ENCODE measurements around the gene APRT. TPM values are rescaled to one million over a fixed set of nuclear protein-coding genes. Genes with fewer than 3 reads are reported as not detected.

The APRT gene
- total RNA-seq, 1 donor: 73.8 TPM

GRCh38 chr16:88767546-88768070 lies 44.1 kb downstream of the APRT start:
- DNase-seq (ENCODE audit: low read depth): no peak
- no peak overlapping the region for H3K4me3 ChIP-seq (ENCODE audit: low read depth, low read length)
- no peak for TF ChIP-seq CTCF (IDR thresholded peaks at IDR 0.05; ENCODE audit: insufficient read depth, low read length)

- no peak for DNase-seq (ENCODE audit: low read depth)
- TF ChIP-seq CTCF (IDR thresholded peaks at IDR 0.05; ENCODE audit: insufficient read depth, low read length): no peak
- no peak overlapping the region for H3K4me3 ChIP-seq (ENCODE audit: low read depth, low read length)
These were observed 44.8 kb downstream of the APRT start for GRCh38 chr16:88766975-88767374.

- TF ChIP-seq CTCF (IDR thresholded peaks at IDR 0.05; ENCODE audit: insufficient read depth, low read length): no peak
- no peak overlapping the region for H3K4me3 ChIP-seq (ENCODE audit: low read depth, low read length)
- DNase-seq (ENCODE audit: low read depth): no peak
These were observed 46.8 kb downstream of the APRT start for GRCh38 chr16:88764913-88765349.

GRCh38 chr16:88764080-88764479 lies 47.6 kb downstream of the APRT start:
- no peak overlapping the region for H3K4me3 ChIP-seq (ENCODE audit: low read depth, low read length)

GRCh38 chr16:88763502-88764053 lies 48.1 kb downstream of the APRT start:
- no peak overlapping the region for H3K4me3 ChIP-seq (ENCODE audit: low read depth, low read length)
- TF ChIP-seq CTCF (IDR thresholded peaks at IDR 0.05; ENCODE audit: insufficient read depth, low read length): no peak
- DNase-seq (ENCODE audit: low read depth): no peak

More at GRCh38 chr16:88764080-88764479, 47.6 kb downstream of the APRT start:
- no peak for TF ChIP-seq CTCF (IDR thresholded peaks at IDR 0.05; ENCODE audit: insufficient read depth, low read length)
- DNase-seq (ENCODE audit: low read depth): no peak

- no peak for TF ChIP-seq CTCF (IDR thresholded peaks at IDR 0.05; ENCODE audit: insufficient read depth, low read length)
- no peak for DNase-seq (ENCODE audit: low read depth)
- no peak overlapping the region for H3K4me3 ChIP-seq (ENCODE audit: low read depth, low read length)
These were observed 48.8 kb downstream of the APRT start for GRCh38 chr16:88762941-88763340.

Measured in fibroblast of the aortic adventitia (primary cell).